ENCODE results near the gene RRP8.

The RRP8 gene

GRCh38 chr11:6603287-6604080 is at the start of gene RRP8, which contains the start of gene ILK:
RRP8 (minus strand) TSS chr11:6603616; CDS start chr11:6603502, 114 bp downstream.
ILK (plus strand) TSS chr11:6603774; CDS start chr11:6604272, 498 bp downstream.
- peak; percentile 22 for DNase-seq

- no peak for DNase-seq
These were observed 49.7 kb upstream of the RRP8 start for GRCh38 chr11:6653097-6653496.

GRCh38 chr11:6652182-6652581 is 48.8 kb upstream of the RRP8 start:
- DNase-seq, result no peak

- DNase-seq, result no peak
These were observed 47.6 kb upstream of the RRP8 start for GRCh38 chr11:6650980-6651379.

GRCh38 chr11:6650104-6650503 is 46.7 kb upstream of the RRP8 start:
- no peak for DNase-seq

- DNase-seq, result no peak
These were observed 45.1 kb upstream of the RRP8 start for GRCh38 chr11:6648501-6648900.

GRCh38 chr11:6647836-6648235 is 44.4 kb upstream of the RRP8 start:
- no peak for DNase-seq

- DNase-seq, result no peak
These were observed 43.7 kb upstream of the RRP8 start for GRCh38 chr11:6646918-6647679.

GRCh38 chr11:6646576-6646917 is 43.1 kb upstream of the RRP8 start:
- no peak for DNase-seq

- DNase-seq, result no peak
These were observed 42.7 kb upstream of the RRP8 start for GRCh38 chr11:6646071-6646470.

GRCh38 chr11:6642957-6643356 is 39.5 kb upstream of the RRP8 start:
- no peak for DNase-seq

GRCh38 chr11:6640985-6641701 is 37.7 kb upstream of the RRP8 start:
- no peak for DNase-seq

GRCh38 chr11:6640036-6640984 is 36.9 kb upstream of the RRP8 start:
- no peak for DNase-seq

- no peak for DNase-seq
These were observed 35.0 kb upstream of the RRP8 start for GRCh38 chr11:6638429-6638828.

GRCh38 chr11:6637871-6638270 is 34.5 kb upstream of the RRP8 start:
- no peak for DNase-seq

- no peak for DNase-seq
These were observed 33.1 kb upstream of the RRP8 start for GRCh38 chr11:6636480-6636879.

- no peak for DNase-seq
These were observed 31.9 kb upstream of the RRP8 start for GRCh38 chr11:6635082-6635932.

GRCh38 chr11:6634534-6634933 is 31.1 kb upstream of the RRP8 start:
- DNase-seq, result no peak

GRCh38 chr11:6633422-6634408 is 30.3 kb upstream of the RRP8 start:
- DNase-seq, result no peak

Measured in NCI-H1436 treated with DMSO at 0.1 percent for 48 hours (cell line).